Measurements from ENCODE around the gene TMED7. TPM values are rescaled to one million over a fixed set of nuclear protein-coding genes. Genes with fewer than 3 reads are reported as not detected.

TMED7 gene
- total RNA-seq, 1 experiment from 2014 or later: 86.5 TPM

DNA sequence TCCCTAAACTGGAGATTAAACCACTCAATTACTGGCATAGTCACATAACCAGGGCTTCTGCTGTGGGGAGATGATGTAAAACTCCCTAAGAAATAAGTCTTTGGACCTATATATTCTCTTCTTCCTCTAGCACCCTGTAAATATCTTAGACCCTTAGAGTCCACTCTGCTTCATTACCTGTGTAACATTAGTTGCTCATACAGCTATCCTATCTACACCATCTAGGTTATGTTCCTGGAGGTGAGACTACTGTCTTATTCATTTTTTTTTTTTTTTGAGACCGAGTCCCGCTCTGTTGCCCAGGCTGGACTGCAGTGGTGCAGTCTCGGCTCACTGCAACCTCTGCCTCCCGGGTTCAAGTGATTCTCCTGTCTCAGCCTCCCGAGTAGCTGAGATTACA lies 14.0 kb downstream of the TMED7 start:
- DNase-seq (ENCODE audit: low spot score) (no peak), ATAC-seq (no peak)
- H3K27me3 Mint-ChIP-seq (ENCODE audit: low read depth): no peaks in the 10 kb centered on the region
- H3K27ac Mint-ChIP-seq: no peak overlapping the region
- peaks cover 15% of the 10 kb centered on the region for H3K4me1 Mint-ChIP-seq
- H3K36me3 Mint-ChIP-seq: peaks cover 21% of the 10 kb centered on the region
- no peak for TF ChIP-seq NFE2L1 (CRISPR knock-in tag; IDR thresholded peaks at IDR 0.05)
- TF ChIP-seq GABPB1 (CRISPR knock-in tag; IDR thresholded peaks at IDR 0.05): no peak
- no peak for TF ChIP-seq ZNF512 (CRISPR knock-in tag; IDR thresholded peaks at IDR 0.05; ENCODE audit: borderline replicate concordance)
- TF ChIP-seq GTF2I (CRISPR knock-in tag; conservative IDR thresholded peaks at IDR 0.05): no peak
- no peak for TF ChIP-seq CBFB (CRISPR knock-in tag; IDR thresholded peaks at IDR 0.05; ENCODE audit: low read depth)
- TF ChIP-seq ATF3 (CRISPR knock-in tag; conservative IDR thresholded peaks at IDR 0.05): no peak
- no peak for TF ChIP-seq ZNF121 (CRISPR knock-in tag; IDR thresholded peaks at IDR 0.05)
- no peak for TF ChIP-seq TP53 (CRISPR knock-in tag; IDR thresholded peaks at IDR 0.05)
- no peak for TF ChIP-seq MXD4 (CRISPR knock-in tag; IDR thresholded peaks at IDR 0.05; ENCODE audit: borderline replicate concordance)
- TF ChIP-seq SMAD4 (CRISPR knock-in tag; IDR thresholded peaks at IDR 0.05): no peak
- H3K4me3 Mint-ChIP-seq: no peak overlapping the region
- POLR2A ChIA-PET: interaction anchor here (0.7 kb wide), 1 partner anchor 11 kb away, joined by 4 read pairs; no protein-coding TSS in a partner anchor
- no peaks in the 10 kb centered on the region for H3K9me3 Mint-ChIP-seq
- CTCF ChIA-PET: no interaction called here

GRCh38 chr5:115607935-115608334 lies 17.9 kb downstream of the TMED7 start:
- TF ChIP-seq CREM (CRISPR knock-in tag; IDR thresholded peaks at IDR 0.05): no peak
- no peak for TF ChIP-seq NFE2L1 (CRISPR knock-in tag; IDR thresholded peaks at IDR 0.05)
- TF ChIP-seq, protein P1, sequence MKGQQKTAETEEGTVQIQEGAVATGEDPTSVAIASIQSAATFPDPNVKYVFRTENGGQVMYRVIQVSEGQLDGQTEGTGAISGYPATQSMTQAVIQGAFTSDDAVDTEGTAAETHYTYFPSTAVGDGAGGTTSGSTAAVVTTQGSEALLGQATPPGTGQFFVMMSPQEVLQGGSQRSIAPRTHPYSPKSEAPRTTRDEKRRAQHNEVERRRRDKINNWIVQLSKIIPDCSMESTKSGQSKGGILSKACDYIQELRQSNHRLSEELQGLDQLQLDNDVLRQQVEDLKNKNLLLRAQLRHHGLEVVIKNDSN (CRISPR knock-in tag; IDR thresholded peaks at IDR 0.05): no peak
- no peak for TF ChIP-seq FOXP1 (CRISPR knock-in tag; IDR thresholded peaks at IDR 0.05; ENCODE audit: borderline replicate concordance)
- no peak for TF ChIP-seq ZNF671 (CRISPR knock-in tag; IDR thresholded peaks at IDR 0.05)
- TF ChIP-seq GABPB1 (CRISPR knock-in tag; IDR thresholded peaks at IDR 0.05): no peak
- TF ChIP-seq ZBTB21 (CRISPR knock-in tag; IDR thresholded peaks at IDR 0.05; ENCODE audit: borderline replicate concordance): no peak
- no peak for TF ChIP-seq PRDM15 (CRISPR knock-in tag; IDR thresholded peaks at IDR 0.05)
- Mint-ChIP-seq H3K36me3 (no peaks in the 10 kb centered on the region), H3K4me3 (no peak overlapping the region), H3K27ac (0 out of 2 replicates have a peak overlapping the region, but pooled peaks have one; percentile 8), H3K4me1 (peaks cover 26% of the 10 kb centered on the region), H3K9me3 (no peaks in the 10 kb centered on the region), H3K27me3 (ENCODE audit: low read depth) (no peaks in the 10 kb centered on the region)
- ATAC-seq (no peak), DNase-seq (ENCODE audit: low spot score) (no peak)
- CTCF ChIA-PET: no interaction called here
- POLR2A ChIA-PET: interaction anchor here (0.8 kb wide), 1 partner anchor 10 kb away, joined by 3 read pairs; no protein-coding TSS in a partner anchor

DNA sequence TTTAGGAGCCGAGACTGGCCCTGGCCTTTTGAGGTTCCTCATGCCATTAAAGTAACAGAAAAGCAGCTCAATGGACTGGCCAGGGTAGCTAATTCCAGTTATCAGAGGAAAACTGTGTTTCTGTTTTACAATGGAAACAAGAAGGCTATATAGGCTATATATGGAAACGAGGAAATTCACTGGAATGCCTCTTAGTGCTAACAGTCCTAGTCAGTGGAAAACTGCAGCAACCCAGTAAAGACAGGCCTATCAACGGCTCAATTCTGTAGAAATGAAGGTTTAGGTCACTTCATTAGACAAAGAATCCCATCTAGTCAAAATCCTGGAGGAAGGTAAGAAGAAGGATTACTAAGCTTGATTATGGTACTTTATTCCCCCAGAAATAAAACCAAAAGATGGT lies 20.4 kb downstream of the TMED7 start:
- H3K27me3 Mint-ChIP-seq (ENCODE audit: low read depth): no peaks in the 10 kb centered on the region
- H3K4me3 Mint-ChIP-seq: no peak overlapping the region
- no peaks in the 10 kb centered on the region for H3K9me3 Mint-ChIP-seq
- DNase-seq (ENCODE audit: low spot score) (no peak), ATAC-seq (no peak)
- peak overlapping the region; percentile 4 for H3K27ac Mint-ChIP-seq
- H3K4me1 Mint-ChIP-seq: peaks cover 33% of the 10 kb centered on the region
- CTCF ChIA-PET: interaction anchor here (0.6 kb wide), 1 partner anchor 223 kb away, joined by 3 read pairs; no protein-coding TSS in a partner anchor
- POLR2A ChIA-PET: no interaction called here
- H3K36me3 Mint-ChIP-seq: no peaks in the 10 kb centered on the region
- TF ChIP-seq TEAD4 (CRISPR knock-in tag; IDR thresholded peaks at IDR 0.05) (no peak), ESRRA (CRISPR knock-in tag; IDR thresholded peaks at IDR 0.05; ENCODE audit: borderline replicate concordance) (no peak), AFF4 (CRISPR knock-in tag; IDR thresholded peaks at IDR 0.05; ENCODE audit: borderline replicate concordance) (no peak), E2F4 (CRISPR knock-in tag; IDR thresholded peaks at IDR 0.05; ENCODE audit: borderline replicate concordance, low read depth) (no peak)
- TF ChIP-seq, protein P2, sequence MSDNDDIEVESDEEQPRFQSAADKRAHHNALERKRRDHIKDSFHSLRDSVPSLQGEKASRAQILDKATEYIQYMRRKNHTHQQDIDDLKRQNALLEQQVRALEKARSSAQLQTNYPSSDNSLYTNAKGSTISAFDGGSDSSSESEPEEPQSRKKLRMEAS (CRISPR knock-in tag; IDR thresholded peaks at IDR 0.05): no peak
